ENCODE measurements around the gene SEMA7A.

Gene SEMA7A

DNA sequence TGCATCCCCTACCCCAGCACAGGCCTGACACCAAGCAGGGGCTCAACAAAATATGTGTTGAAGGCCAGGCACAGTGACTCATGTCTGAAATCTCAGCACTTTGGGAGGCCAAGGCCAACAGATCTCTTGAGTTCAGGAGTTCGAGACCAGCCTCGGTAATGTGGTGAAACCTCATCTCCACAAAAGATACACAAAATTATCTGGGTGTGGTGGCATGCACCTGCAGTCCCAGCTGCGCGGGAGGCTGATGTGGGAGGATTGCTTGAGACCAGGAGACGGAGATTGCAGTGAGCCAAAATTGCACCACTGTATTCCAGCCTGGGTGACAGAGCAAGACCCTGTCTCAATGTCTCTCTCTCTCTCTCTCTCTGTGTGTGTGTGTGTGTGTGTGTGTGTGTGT, 35.6 kb downstream of the SEMA7A start:
- TF ChIP-seq SIN3A (IDR thresholded peaks at IDR 0.05; ENCODE audit: borderline replicate concordance, insufficient read depth, low read length) (no peak), TAF1 (IDR thresholded peaks at IDR 0.05; ENCODE audit: borderline replicate concordance, insufficient read depth, low read length) (no peak), FOXP2 (optimal IDR thresholded peaks at IDR 0.05; ENCODE audit: borderline replicate concordance, extremely low read depth, extremely low read length, insufficient read depth) (no peak), POLR2AphosphoS5 (IDR thresholded peaks at IDR 0.05; ENCODE audit: low read depth, low read length) (no peak)
- TF ChIP-seq, protein P1, sequence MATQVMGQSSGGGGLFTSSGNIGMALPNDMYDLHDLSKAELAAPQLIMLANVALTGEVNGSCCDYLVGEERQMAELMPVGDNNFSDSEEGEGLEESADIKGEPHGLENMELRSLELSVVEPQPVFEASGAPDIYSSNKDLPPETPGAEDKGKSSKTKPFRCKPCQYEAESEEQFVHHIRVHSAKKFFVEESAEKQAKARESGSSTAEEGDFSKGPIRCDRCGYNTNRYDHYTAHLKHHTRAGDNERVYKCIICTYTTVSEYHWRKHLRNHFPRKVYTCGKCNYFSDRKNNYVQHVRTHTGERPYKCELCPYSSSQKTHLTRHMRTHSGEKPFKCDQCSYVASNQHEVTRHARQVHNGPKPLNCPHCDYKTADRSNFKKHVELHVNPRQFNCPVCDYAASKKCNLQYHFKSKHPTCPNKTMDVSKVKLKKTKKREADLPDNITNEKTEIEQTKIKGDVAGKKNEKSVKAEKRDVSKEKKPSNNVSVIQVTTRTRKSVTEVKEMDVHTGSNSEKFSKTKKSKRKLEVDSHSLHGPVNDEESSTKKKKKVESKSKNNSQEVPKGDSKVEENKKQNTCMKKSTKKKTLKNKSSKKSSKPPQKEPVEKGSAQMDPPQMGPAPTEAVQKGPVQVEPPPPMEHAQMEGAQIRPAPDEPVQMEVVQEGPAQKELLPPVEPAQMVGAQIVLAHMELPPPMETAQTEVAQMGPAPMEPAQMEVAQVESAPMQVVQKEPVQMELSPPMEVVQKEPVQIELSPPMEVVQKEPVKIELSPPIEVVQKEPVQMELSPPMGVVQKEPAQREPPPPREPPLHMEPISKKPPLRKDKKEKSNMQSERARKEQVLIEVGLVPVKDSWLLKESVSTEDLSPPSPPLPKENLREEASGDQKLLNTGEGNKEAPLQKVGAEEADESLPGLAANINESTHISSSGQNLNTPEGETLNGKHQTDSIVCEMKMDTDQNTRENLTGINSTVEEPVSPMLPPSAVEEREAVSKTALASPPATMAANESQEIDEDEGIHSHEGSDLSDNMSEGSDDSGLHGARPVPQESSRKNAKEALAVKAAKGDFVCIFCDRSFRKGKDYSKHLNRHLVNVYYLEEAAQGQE (IDR thresholded peaks at IDR 0.05; ENCODE audit: insufficient read depth in 1 of 2, low read depth in 2 of 2, low read length in 2 of 2) = no peak

DNA sequence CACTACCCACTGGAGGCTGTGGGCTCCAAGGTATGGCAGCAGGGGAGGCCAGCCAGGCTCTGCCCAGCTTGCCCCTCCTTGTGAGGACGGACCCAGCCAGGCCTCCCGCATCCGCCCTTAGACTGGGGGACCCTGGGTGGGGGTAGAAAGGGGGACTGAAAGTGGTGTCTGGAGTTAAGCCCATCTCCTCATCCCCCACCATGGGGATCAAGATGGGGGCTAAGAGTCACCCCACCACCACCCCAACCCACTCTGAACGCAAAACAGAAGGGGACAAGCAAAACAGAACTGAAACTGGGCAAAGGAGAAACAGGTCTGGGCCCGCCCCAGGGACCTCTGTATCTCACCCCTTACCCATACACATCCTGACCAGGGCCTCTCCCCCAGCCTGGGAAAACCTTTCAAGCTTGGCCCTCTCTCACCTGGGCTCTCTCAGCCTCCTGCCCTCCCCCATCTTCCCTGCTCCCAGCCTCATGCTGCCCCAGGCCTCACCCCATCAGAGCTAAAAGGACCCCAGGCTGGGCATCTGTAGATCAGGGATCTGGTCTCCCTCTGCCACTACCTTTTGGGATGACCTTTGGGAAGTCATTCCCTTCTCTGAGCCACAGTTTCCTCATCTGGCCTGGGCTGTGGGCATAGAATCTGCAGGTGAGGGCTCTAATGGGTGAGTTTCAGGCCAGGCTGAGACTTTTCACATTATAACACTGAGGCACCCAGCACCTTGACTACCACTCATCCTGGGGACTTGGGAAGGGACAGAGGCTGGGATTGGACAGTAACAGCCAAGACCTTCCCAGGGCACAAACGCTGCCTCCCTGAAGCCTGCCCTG, 36.3 kb downstream of the SEMA7A start:
- TF ChIP-seq FOXP2 (optimal IDR thresholded peaks at IDR 0.05; ENCODE audit: borderline replicate concordance, extremely low read depth, extremely low read length, insufficient read depth) = no peak
- TF ChIP-seq TAF1 (IDR thresholded peaks at IDR 0.05; ENCODE audit: borderline replicate concordance, insufficient read depth, low read length) = no peak
- TF ChIP-seq, protein P1 (IDR thresholded peaks at IDR 0.05; ENCODE audit: insufficient read depth in 1 of 2, low read depth in 2 of 2, low read length in 2 of 2) = no peak
- no peak for TF ChIP-seq SIN3A (IDR thresholded peaks at IDR 0.05; ENCODE audit: borderline replicate concordance, insufficient read depth, low read length)
- no peak for TF ChIP-seq POLR2AphosphoS5 (IDR thresholded peaks at IDR 0.05; ENCODE audit: low read depth, low read length)

DNA sequence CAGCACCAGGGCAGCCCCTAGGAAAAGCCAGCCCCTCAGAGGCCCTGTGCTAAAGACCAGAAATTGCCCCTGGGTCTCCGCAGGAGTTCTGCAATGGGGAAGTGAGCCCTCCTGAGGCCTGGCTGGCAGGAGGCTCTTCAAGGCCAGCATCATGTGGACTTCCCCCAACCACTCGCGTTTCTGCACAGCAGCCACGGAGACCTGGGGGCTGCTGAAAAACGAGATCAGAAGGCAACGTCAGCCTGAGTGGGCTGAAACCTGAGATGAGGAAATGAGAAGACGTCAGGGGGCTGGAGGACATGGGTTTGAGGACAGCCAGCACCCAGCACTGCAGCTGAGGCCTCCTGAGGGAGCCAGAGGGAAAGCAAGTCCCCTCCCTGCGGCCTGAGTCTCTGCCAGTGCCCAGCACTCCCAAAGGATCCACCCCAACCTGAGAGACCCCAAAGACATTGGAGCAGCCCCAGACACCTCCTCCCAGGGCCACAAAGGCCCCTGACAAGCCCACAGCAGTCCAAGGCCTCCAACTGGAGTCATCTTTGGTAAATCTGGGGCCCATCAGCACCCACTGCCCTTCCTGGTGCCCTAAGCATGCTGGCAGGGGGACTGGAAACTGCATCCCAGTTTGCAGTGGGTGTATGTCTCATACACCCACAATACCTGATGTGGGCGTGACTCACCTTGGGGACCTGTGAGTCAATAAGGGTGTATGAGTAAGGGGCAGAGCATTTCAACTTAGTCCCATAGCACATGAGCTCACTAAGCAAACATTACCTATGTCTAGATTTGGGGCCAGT, 37.1 kb downstream of the SEMA7A start:
- TF ChIP-seq FOXP2 (optimal IDR thresholded peaks at IDR 0.05; ENCODE audit: borderline replicate concordance, extremely low read depth, extremely low read length, insufficient read depth) = no peak

DNA sequence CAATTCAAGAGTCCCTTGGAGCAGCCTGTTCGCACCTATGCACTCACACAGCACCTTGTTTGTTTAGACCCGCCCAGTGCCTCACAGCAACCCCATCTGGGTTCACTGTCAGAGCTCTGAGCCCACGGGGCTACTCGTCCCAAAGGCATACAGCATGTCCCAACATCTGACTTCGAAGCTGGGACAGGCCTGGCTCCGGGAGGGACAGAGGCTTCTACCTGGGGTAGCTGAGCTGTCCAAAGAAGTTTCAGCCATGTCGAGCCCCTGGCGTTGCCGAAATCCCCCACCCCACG, 37.7 kb downstream of the SEMA7A start:
- no peak for TF ChIP-seq TAF1 (IDR thresholded peaks at IDR 0.05; ENCODE audit: borderline replicate concordance, insufficient read depth, low read length)
- TF ChIP-seq SIN3A (IDR thresholded peaks at IDR 0.05; ENCODE audit: borderline replicate concordance, insufficient read depth, low read length) = no peak
- TF ChIP-seq, protein P1 (IDR thresholded peaks at IDR 0.05; ENCODE audit: insufficient read depth in 1 of 2, low read depth in 2 of 2, low read length in 2 of 2) = no peak
- TF ChIP-seq POLR2AphosphoS5 (IDR thresholded peaks at IDR 0.05; ENCODE audit: low read depth, low read length) = no peak
- TF ChIP-seq FOXP2 (optimal IDR thresholded peaks at IDR 0.05; ENCODE audit: borderline replicate concordance, extremely low read depth, extremely low read length, insufficient read depth) = no peak

DNA sequence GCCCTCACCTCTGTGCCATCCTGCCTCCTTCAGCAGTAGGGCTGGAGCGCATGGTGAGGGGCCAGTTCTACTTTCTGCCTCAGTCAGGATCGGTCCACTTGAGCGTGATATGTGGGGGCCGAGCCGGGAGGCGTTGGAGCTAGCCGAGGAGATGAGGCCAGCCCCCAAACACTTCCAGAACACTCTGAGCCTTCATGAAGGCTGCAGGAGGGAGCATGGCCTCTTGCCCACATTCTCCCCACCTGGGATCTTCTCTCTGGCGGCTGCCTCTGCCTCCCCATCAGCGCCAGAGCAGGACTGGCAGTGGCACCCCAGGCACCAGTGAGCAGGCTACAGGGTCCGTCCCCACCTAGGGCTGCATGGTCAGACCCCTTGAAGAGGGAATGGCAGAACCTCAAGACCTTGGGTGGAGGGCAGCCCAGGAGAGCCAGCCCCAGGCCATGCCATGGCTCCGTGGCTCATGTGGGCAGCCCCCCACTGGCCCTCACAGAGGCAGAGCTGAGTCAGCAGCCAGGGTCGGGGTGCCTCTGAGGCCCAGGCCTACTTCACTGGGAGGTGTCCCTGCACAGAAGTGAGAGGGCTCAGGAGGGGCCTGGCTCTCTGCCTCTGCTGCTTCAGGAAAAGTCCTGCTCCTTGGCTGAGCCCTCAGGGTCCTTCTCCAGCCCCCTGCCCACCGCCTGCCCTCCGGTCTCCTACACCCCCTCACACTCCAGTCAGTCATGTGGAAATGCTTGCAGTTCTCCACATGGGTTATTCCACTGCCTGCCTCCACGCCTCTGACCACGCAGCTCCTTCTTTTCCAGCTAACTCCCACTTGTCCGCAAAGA, 38.2 kb downstream of the SEMA7A start:
- TF ChIP-seq TAF1 (IDR thresholded peaks at IDR 0.05; ENCODE audit: borderline replicate concordance, insufficient read depth, low read length) (no peak), FOXP2 (optimal IDR thresholded peaks at IDR 0.05; ENCODE audit: borderline replicate concordance, extremely low read depth, extremely low read length, insufficient read depth) (no peak), SIN3A (IDR thresholded peaks at IDR 0.05; ENCODE audit: borderline replicate concordance, insufficient read depth, low read length) (no peak), POLR2AphosphoS5 (IDR thresholded peaks at IDR 0.05; ENCODE audit: low read depth, low read length) (no peak)
- TF ChIP-seq, protein P1 (IDR thresholded peaks at IDR 0.05; ENCODE audit: insufficient read depth in 1 of 2, low read depth in 2 of 2, low read length in 2 of 2) = no peak
